ENCODE measurements around the gene GAS6. TPM values are rescaled to one million over a fixed set of nuclear protein-coding genes. Genes with fewer than 3 reads are reported as not detected.
A peak's percentile ranks its signal among the peaks of the same experiment; 100 is the strongest.

The GAS6 gene
- polyA plus RNA-seq, 1 donor = 48.4 TPM

GRCh38 chr13:113806104-113806471 lies 57.8 kb downstream of the GAS6 start:
- H3K9me3 ChIP-seq (ENCODE audit: control insufficient read depth, low read depth, low read length) = peaks cover 26% of the 10 kb centered on the region
- no peak for DNase-seq
- WGBS (ENCODE audit: insufficient coverage, low lambda C conversion rate) = no CpG with 5 or more reads among the region's 11 CpGs
- H3K4me1 ChIP-seq (ENCODE audit: control insufficient read depth, insufficient read depth, low read length) = no peaks in the 10 kb centered on the region
- no peak overlapping the region for H3K27ac ChIP-seq (ENCODE audit: low read length)
- no peaks in the 10 kb centered on the region for H3K36me3 ChIP-seq (ENCODE audit: control insufficient read depth, insufficient read depth, low read length)
- no peak overlapping the region for H3K4me3 ChIP-seq (ENCODE audit: low read length)
- no peaks in the 10 kb centered on the region for H3K27me3 ChIP-seq (ENCODE audit: control insufficient read depth, insufficient read depth, low read length)

- no peak for DNase-seq
- H3K36me3 ChIP-seq (ENCODE audit: control insufficient read depth, insufficient read depth, low read length) = no peaks in the 10 kb centered on the region
- no CpG with 5 or more reads among the region's 27 CpGs for WGBS (ENCODE audit: insufficient coverage, low lambda C conversion rate)
- H3K9me3 ChIP-seq (ENCODE audit: control insufficient read depth, low read depth, low read length) = peaks cover 26% of the 10 kb centered on the region
- H3K27ac ChIP-seq (ENCODE audit: low read length) = no peak overlapping the region
- H3K4me1 ChIP-seq (ENCODE audit: control insufficient read depth, insufficient read depth, low read length) = no peaks in the 10 kb centered on the region
- no peak overlapping the region for H3K4me3 ChIP-seq (ENCODE audit: low read length)
- H3K27me3 ChIP-seq (ENCODE audit: control insufficient read depth, insufficient read depth, low read length) = no peaks in the 10 kb centered on the region
Measured at GRCh38 chr13:113805431-113806103, 58.3 kb downstream of the GAS6 start.

- Histone ChIP-seq H3K4me3 (ENCODE audit: low read length) (no peak overlapping the region), H3K4me1 (ENCODE audit: control insufficient read depth, insufficient read depth, low read length) (no peaks in the 10 kb centered on the region), H3K27me3 (ENCODE audit: control insufficient read depth, insufficient read depth, low read length) (no peaks in the 10 kb centered on the region), H3K36me3 (ENCODE audit: control insufficient read depth, insufficient read depth, low read length) (no peaks in the 10 kb centered on the region), H3K9me3 (ENCODE audit: control insufficient read depth, low read depth, low read length) (peaks cover 26% of the 10 kb centered on the region), H3K27ac (ENCODE audit: low read length) (no peak overlapping the region)
- DNase-seq = no peak
- no CpG with 5 or more reads among the region's 39 CpGs for WGBS (ENCODE audit: insufficient coverage, low lambda C conversion rate)
Measured at GRCh38 chr13:113804703-113805430, 59.0 kb downstream of the GAS6 start.

DNA sequence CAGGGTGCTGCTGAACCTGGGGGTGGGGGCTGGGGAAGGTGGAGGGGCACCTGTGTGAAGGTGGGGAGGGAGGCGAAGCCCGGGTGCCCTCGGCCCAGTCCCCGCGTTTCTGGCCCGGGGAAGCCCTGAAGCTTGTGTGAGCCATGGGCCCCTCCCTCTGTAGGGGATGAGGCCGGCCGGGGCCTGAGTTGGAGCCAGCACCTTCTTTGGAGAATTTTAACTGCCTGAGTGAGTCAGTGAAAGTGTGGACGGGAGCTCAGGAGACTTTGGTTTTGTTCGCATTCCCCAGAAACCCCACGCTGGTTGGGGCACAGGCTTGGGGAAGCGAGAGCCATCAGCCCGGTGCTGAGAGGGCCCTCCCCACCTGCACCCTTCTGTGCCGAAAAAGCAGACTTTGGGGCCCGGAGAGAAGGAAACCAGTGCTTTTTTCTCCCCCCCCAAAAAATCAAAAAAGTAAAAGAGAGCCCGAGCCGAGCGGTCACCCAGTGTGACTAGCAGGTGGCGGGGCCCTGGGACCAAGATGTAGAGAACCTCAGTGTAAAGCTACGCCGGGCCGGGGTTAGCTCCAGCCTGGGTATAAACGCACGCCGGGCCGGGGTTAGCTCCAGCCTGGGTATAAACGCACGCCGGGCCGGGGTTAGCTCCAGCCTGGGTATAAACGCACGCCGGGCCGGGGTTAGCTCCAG lies 59.7 kb downstream of the GAS6 start:
- H3K27ac ChIP-seq (ENCODE audit: low read length) = no peak overlapping the region
- no peak overlapping the region for H3K4me3 ChIP-seq (ENCODE audit: low read length)
- no peak for DNase-seq
- H3K27me3 ChIP-seq (ENCODE audit: control insufficient read depth, insufficient read depth, low read length) = no peaks in the 10 kb centered on the region
- no peaks in the 10 kb centered on the region for H3K4me1 ChIP-seq (ENCODE audit: control insufficient read depth, insufficient read depth, low read length)
- WGBS (ENCODE audit: insufficient coverage, low lambda C conversion rate) = no CpG with 5 or more reads among the region's 34 CpGs
- no peaks in the 10 kb centered on the region for H3K36me3 ChIP-seq (ENCODE audit: control insufficient read depth, insufficient read depth, low read length)
- peaks cover 26% of the 10 kb centered on the region for H3K9me3 ChIP-seq (ENCODE audit: control insufficient read depth, low read depth, low read length)

GRCh38 chr13:113803409-113804016 lies 60.4 kb downstream of the GAS6 start:
- Histone ChIP-seq H3K9me3 (ENCODE audit: control insufficient read depth, low read depth, low read length) (peaks cover 22% of the 10 kb centered on the region), H3K4me3 (ENCODE audit: low read length) (no peak overlapping the region), H3K4me1 (ENCODE audit: control insufficient read depth, insufficient read depth, low read length) (no peaks in the 10 kb centered on the region), H3K27me3 (ENCODE audit: control insufficient read depth, insufficient read depth, low read length) (no peaks in the 10 kb centered on the region), H3K36me3 (ENCODE audit: control insufficient read depth, insufficient read depth, low read length) (no peaks in the 10 kb centered on the region), H3K27ac (ENCODE audit: low read length) (no peak overlapping the region)
- WGBS (ENCODE audit: insufficient coverage, low lambda C conversion rate) = no CpG with 5 or more reads among the region's 32 CpGs
- DNase-seq = no peak

GRCh38 chr13:113802761-113803160 lies 61.1 kb downstream of the GAS6 start:
- H3K27ac ChIP-seq (ENCODE audit: low read length) = no peak overlapping the region
- WGBS (ENCODE audit: insufficient coverage, low lambda C conversion rate) = no CpG with 5 or more reads among the region's 25 CpGs
- H3K27me3 ChIP-seq (ENCODE audit: control insufficient read depth, insufficient read depth, low read length) = no peaks in the 10 kb centered on the region
- peaks cover 15% of the 10 kb centered on the region for H3K9me3 ChIP-seq (ENCODE audit: control insufficient read depth, low read depth, low read length)
- no peaks in the 10 kb centered on the region for H3K36me3 ChIP-seq (ENCODE audit: control insufficient read depth, insufficient read depth, low read length)
- no peaks in the 10 kb centered on the region for H3K4me1 ChIP-seq (ENCODE audit: control insufficient read depth, insufficient read depth, low read length)
- DNase-seq = no peak
- no peak overlapping the region for H3K4me3 ChIP-seq (ENCODE audit: low read length)

GRCh38 chr13:113802090-113802531 lies 61.8 kb downstream of the GAS6 start:
- no peak overlapping the region for H3K4me3 ChIP-seq (ENCODE audit: low read length)
- WGBS (ENCODE audit: insufficient coverage, low lambda C conversion rate) = no CpG with 5 or more reads among the region's 15 CpGs
- H3K27ac ChIP-seq (ENCODE audit: low read length) = no peak overlapping the region
- no peaks in the 10 kb centered on the region for H3K4me1 ChIP-seq (ENCODE audit: control insufficient read depth, insufficient read depth, low read length)
- no peaks in the 10 kb centered on the region for H3K27me3 ChIP-seq (ENCODE audit: control insufficient read depth, insufficient read depth, low read length)
- DNase-seq = peak; percentile 31 to 41
- H3K9me3 ChIP-seq (ENCODE audit: control insufficient read depth, low read depth, low read length) = peaks cover 8% of the 10 kb centered on the region
- H3K36me3 ChIP-seq (ENCODE audit: control insufficient read depth, insufficient read depth, low read length) = no peaks in the 10 kb centered on the region

DNA sequence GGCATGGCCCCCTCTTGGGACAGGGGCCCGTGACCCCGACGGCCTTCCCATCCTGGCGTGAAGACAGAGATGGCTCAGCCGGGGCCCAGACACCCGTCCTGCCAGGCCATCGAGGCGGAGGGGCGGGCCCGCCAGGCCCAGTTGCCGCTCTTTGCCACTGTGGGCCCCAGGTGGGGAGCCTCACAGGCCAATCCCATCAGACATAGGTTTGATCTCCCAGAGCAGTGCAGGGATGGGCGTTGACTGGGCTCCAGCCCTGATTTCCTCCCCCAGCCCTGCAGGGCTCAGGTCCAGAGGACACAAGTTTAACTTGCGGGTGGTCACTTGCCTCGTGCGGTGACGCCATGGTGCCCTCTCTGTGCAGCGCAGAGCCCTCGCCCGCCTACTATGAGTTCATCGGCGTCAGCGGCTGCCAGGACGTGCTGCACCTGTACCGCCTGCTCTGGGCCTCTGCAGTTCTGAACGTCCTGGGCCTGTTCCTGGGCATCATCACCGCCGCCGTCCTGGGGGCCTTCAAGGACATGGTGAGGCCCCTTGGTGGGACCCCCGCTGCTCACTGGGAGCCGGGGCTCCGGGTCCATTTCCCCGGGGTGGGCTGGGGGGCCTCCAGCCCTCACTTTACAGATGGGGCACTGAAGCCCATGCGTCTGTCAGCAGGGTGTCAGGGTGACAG lies 62.5 kb downstream of the GAS6 start:
- Histone ChIP-seq H3K36me3 (ENCODE audit: control insufficient read depth, insufficient read depth, low read length) (no peaks in the 10 kb centered on the region), H3K9me3 (ENCODE audit: control insufficient read depth, low read depth, low read length) (peaks cover 4% of the 10 kb centered on the region), H3K4me1 (ENCODE audit: control insufficient read depth, insufficient read depth, low read length) (no peaks in the 10 kb centered on the region), H3K27me3 (ENCODE audit: control insufficient read depth, insufficient read depth, low read length) (no peaks in the 10 kb centered on the region), H3K27ac (ENCODE audit: low read length) (no peak overlapping the region), H3K4me3 (ENCODE audit: low read length) (no peak overlapping the region)
- no peak for DNase-seq
- WGBS (ENCODE audit: insufficient coverage, low lambda C conversion rate) = no CpG with 5 or more reads among the region's 33 CpGs

GRCh38 chr13:113800576-113800926 lies 63.3 kb downstream of the GAS6 start:
- Histone ChIP-seq H3K27me3 (ENCODE audit: control insufficient read depth, insufficient read depth, low read length) (no peaks in the 10 kb centered on the region), H3K27ac (ENCODE audit: low read length) (no peak overlapping the region), H3K4me3 (ENCODE audit: low read length) (no peak overlapping the region), H3K4me1 (ENCODE audit: control insufficient read depth, insufficient read depth, low read length) (no peaks in the 10 kb centered on the region), H3K36me3 (ENCODE audit: control insufficient read depth, insufficient read depth, low read length) (no peaks in the 10 kb centered on the region), H3K9me3 (ENCODE audit: control insufficient read depth, low read depth, low read length) (peaks cover 5% of the 10 kb centered on the region)
- no peak for DNase-seq
- WGBS (ENCODE audit: insufficient coverage, low lambda C conversion rate) = no CpG with 5 or more reads among the region's 10 CpGs

DNA sequence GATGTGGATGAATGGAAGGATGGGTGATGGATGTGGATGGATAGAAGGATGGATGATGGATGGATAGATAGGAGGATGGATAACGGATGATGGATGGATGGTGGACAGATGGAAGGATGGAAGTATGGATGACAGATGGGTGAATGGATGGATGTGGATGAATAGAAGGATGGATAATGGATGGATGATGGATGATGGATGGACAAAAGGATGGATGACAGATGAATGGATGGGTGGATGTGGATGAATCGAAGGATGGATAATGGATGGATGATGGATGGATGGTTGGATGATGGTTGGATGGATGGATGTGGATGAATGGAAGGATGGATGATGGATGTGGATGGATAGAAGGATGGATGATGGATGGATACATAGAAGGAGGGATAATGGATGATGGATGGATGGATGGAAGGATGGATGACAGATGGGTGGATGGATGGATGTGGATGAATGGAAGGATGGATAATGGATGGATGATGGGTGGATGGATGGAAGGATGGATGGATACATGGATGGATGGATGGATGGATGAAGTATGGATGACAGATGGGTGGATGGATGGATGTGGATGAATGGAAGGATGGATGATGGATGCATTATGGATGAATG lies 65.6 kb downstream of the GAS6 start:
- no peaks in the 10 kb centered on the region for H3K4me1 ChIP-seq (ENCODE audit: control insufficient read depth, insufficient read depth, low read length)
- H3K36me3 ChIP-seq (ENCODE audit: control insufficient read depth, insufficient read depth, low read length) = no peaks in the 10 kb centered on the region
- H3K4me3 ChIP-seq (ENCODE audit: low read length) = no peak overlapping the region
- H3K27me3 ChIP-seq (ENCODE audit: control insufficient read depth, insufficient read depth, low read length) = no peaks in the 10 kb centered on the region
- 88% methylated on average over 2 of the region's 2 CpGs for WGBS (ENCODE audit: insufficient coverage, low lambda C conversion rate)
- peaks cover 14% of the 10 kb centered on the region for H3K9me3 ChIP-seq (ENCODE audit: control insufficient read depth, low read depth, low read length)
- no peak overlapping the region for H3K27ac ChIP-seq (ENCODE audit: low read length)
- DNase-seq = no peak

All from large intestine (tissue), 3 donors.